ENCODE measurements around the gene BIN1.

Gene BIN1

GRCh38 chr2:127134833-127135830 is 28.2 kb upstream of the BIN1 start:
- TF ChIP-seq CTCF (IDR thresholded peaks at IDR 0.05; ENCODE audit: control extremely low read depth, extremely low read depth, low read depth, missing control alignments): no peak
- ChIA-PET POLR2A (no interaction called here), CTCF (interaction anchor here (1.2 to 1.5 kb wide), 3 partner anchors 9 to 23 kb away, joined by 3 to 4 read pairs (median 3); no protein-coding TSS in a partner anchor)
- peak; percentile 52 for DNase-seq (ENCODE audit: extremely low spot score)

GRCh38 chr2:127134235-127134634 is 27.3 kb upstream of the BIN1 start:
- POLR2A ChIA-PET: no interaction called here
- DNase-seq (ENCODE audit: extremely low spot score): no peak
- CTCF ChIA-PET: interaction anchor here (1.6 kb wide), 1 partner anchor 66 kb away, joined by 4 read pairs; no protein-coding TSS in a partner anchor
- TF ChIP-seq CTCF (IDR thresholded peaks at IDR 0.05; ENCODE audit: control extremely low read depth, extremely low read depth, low read depth, missing control alignments): no peak

GRCh38 chr2:127133793-127134192 is 26.8 kb upstream of the BIN1 start:
- no peak for TF ChIP-seq CTCF (IDR thresholded peaks at IDR 0.05; ENCODE audit: control extremely low read depth, extremely low read depth, low read depth, missing control alignments)
- ChIA-PET CTCF (interaction anchor here (0.7 to 1.6 kb wide), 2 partner anchors 9 to 66 kb away, joined by 3 to 4 read pairs; no protein-coding TSS in a partner anchor), POLR2A (no interaction called here)
- no peak for DNase-seq (ENCODE audit: extremely low spot score)

- no peak for DNase-seq (ENCODE audit: extremely low spot score)
- CTCF ChIA-PET: no interaction called here
- POLR2A ChIA-PET: no interaction called here
- no peak for TF ChIP-seq CTCF (IDR thresholded peaks at IDR 0.05; ENCODE audit: control extremely low read depth, extremely low read depth, low read depth, missing control alignments)
These were observed 23.5 kb upstream of the BIN1 start for GRCh38 chr2:127130421-127130820.

GRCh38 chr2:127129937-127130336 is 23.0 kb upstream of the BIN1 start:
- DNase-seq (ENCODE audit: extremely low spot score): no peak
- POLR2A ChIA-PET: no interaction called here
- TF ChIP-seq CTCF (IDR thresholded peaks at IDR 0.05; ENCODE audit: control extremely low read depth, extremely low read depth, low read depth, missing control alignments): no peak
- CTCF ChIA-PET: interaction anchor here (1.1 kb wide), 1 partner anchor 10 kb away, joined by 3 read pairs; no protein-coding TSS in a partner anchor

- DNase-seq (ENCODE audit: extremely low spot score): peak; percentile 59
- ChIA-PET CTCF (no interaction called here), POLR2A (no interaction called here)
- TF ChIP-seq CTCF (IDR thresholded peaks at IDR 0.05; ENCODE audit: control extremely low read depth, extremely low read depth, low read depth, missing control alignments): no peak
These were observed 21.5 kb upstream of the BIN1 start for GRCh38 chr2:127128445-127128904.
